GM18873 (cell line): Measurements from ENCODE around the gene TJP2.

ENCODE experiments used
- ATAC-seq: cut with Tn5 transposase; IDR thresholded peaks from one replicate; pipeline ENCODE4 v1.9.1; 2021; ENCODE audit warnings: mild to moderate bottlenecking, moderate library complexity, moderate number of reproducible peaks; ENCODE audit not compliant: unreplicated experiment, low FRiP score

TJP2 gene

DNA sequence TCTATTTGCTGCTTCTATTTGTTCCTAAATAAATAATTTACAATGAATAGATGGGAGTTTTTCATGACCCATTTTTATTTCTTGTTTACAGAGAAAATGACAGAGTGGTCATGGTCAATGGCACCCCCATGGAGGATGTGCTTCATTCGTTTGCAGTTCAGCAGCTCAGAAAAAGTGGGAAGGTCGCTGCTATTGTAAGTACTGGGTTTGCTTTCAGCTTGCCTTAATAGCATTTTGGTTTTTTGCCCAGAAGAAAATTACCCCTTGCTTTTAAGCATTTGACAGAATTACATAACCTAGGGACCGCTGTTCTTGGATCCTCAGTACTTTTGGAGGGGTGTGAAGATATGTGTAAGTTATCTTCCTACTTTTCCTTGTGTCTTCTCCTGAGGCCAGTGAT, 44.1 kb downstream of the TJP2 start:
- no peak for ATAC-seq

- ATAC-seq = no peak
These were observed 47.0 kb downstream of the TJP2 start for GRCh38 chr9:69221036-69221435.

DNA sequence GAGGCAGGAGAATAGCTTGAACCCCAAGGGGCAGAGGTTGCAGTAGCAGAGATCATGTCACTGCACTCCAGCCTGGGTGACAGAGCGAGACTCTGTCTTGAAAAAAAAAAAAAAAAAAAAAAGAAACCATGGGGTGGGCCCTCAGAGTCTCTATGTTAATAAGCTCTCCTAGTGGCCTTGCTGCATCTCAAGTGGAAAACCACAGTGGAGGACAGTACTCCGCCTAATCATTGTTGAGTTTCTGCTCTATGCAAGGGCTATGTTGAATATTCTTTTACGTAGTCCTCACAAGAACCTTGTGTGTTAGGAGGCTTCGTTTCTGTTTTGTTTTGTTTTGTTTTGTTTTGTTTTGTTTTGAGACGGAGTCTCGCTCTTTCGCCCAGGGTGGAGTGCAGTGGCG, 48.9 kb downstream of the TJP2 start:
- no peak for ATAC-seq

GRCh38 chr9:69223605-69224004, 49.5 kb downstream of the TJP2 start:
- ATAC-seq = no peak

- no peak for ATAC-seq
These were observed 55.3 kb downstream of the TJP2 start for GRCh38 chr9:69229367-69229766.

GRCh38 chr9:69232135-69232534, 58.1 kb downstream of the TJP2 start:
- ATAC-seq = no peak

DNA sequence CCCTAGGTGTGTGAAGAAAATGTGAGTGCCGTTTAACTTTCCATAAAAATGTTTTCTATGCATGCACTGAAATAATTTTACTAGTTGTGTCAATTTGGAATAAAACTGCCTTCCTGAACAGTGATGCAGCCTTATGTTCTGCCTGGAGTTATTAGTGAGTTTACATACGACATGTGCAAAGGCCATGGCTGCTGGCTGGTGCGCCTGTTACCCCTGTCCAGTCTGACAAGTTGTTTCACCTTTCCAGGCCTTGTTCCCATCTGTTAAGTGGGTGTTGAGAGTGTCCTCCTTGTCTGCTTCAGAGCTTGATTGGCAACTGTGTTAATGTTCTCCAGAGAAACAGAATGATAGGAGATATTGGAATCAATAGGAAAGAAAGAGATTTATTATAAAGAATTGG, 60.6 kb downstream of the TJP2 start:
- ATAC-seq = no peak

- no peak for ATAC-seq
These were observed 62.1 kb downstream of the TJP2 start for GRCh38 chr9:69236188-69236587.

DNA sequence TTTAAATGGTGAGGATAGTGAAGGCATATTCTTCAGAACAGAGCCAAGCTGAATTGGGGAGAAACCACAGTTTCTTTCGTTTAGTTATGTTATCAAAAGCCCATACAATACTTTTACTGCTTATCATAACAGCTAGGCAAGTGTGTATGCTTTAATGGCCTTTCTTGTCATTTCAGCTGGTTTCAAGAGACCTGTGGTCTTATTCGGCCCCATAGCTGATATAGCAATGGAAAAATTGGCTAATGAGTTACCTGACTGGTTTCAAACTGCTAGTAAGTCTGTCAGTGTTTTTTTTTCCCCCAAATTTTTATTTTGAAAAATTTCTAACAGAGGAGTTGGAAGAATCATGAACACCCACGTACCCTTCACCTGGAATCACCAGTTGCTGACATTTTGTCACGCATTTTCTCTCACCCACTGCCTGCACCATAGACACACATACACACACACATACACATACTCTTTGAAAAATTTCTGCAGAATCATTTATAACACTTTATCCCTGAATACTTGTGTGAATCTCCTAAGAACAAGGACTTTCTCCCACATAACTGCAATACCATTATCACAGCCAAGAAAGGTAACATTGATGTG, 63.7 kb downstream of the TJP2 start:
- no peak for ATAC-seq

GRCh38 chr9:69243116-69243515, 69.0 kb downstream of the TJP2 start:
- ATAC-seq = no peak

- ATAC-seq = no peak
These were observed 72.6 kb downstream of the TJP2 start for GRCh38 chr9:69246629-69247028.

GRCh38 chr9:69248005-69248404, 73.9 kb downstream of the TJP2 start:
- no peak for ATAC-seq

- no peak for ATAC-seq
These were observed 75.3 kb downstream of the TJP2 start for GRCh38 chr9:69249337-69249736.

DNA sequence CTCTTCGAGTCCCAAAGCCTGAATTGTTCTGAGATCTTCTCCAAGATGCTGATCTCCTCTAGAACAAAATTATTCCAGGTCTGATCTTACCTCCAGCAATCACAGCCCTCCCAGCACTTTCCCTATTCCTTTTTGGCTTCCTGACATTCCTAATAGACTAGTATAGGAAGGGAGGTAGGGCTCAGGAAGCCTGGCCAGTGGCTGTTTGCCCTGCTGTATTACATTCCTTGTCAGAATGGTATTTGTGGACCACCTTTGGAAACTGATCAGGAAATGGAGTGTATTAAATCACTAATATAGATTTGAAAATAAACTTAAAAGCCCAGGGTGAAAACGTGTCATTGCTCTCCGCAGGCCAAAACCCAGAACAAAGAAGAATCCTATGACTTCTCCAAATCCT, 76.6 kb downstream of the TJP2 start:
- no peak for ATAC-seq

GRCh38 chr9:69252436-69252835, 78.4 kb downstream of the TJP2 start:
- ATAC-seq = no peak

DNA sequence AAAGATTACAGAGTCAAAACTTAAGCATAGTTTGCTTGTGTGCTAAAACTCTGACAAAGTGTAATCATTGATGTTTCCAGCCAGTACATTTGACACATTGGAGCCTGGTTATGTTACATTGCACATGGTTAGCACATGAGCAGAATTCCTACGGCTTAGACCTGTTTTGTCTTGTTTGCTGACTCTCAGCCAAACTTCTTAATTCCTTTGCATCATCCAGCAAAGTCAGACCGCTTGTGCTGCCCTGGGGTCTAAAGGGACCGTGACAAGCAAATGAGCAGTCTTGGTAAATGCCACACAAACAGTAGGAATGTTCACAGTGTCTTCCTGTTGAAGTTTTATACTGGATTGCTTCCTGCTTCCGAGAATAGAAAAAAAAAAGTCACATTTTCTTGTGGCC, 79.0 kb downstream of the TJP2 start:
- no peak for ATAC-seq

DNA sequence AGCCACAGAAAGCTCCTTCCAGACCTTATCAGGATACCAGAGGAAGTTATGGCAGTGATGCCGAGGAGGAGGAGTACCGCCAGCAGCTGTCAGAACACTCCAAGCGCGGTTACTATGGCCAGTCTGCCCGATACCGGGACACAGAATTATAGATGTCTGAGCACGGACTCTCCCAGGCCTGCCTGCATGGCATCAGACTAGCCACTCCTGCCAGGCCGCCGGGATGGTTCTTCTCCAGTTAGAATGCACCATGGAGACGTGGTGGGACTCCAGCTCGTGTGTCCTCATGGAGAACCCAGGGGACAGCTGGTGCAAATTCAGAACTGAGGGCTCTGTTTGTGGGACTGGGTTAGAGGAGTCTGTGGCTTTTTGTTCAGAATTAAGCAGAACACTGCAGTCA, 80.1 kb downstream of the TJP2 start:
- no peak for ATAC-seq

GRCh38 chr9:69255591-69255990, 81.5 kb downstream of the TJP2 start:
- ATAC-seq = no peak

DNA sequence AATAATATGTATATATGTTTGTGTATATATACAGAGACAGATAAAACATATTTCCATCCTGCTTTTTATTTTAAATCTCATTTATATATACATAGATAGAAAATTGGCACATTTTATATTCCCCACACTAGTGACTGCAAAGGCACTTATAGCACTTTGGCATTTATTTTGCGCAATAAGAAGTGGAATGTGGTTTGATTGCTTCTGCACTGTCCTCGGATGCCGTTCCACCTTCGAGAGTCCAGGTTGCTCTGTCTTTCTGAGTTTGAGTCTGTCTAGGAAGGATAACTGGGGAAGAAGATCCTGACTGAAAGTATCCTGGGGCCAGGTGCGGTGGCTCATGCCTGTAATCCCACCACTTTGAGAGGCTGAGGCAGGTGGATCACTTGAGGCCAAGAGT, 84.5 kb downstream of the TJP2 start:
- ATAC-seq = no peak

DNA sequence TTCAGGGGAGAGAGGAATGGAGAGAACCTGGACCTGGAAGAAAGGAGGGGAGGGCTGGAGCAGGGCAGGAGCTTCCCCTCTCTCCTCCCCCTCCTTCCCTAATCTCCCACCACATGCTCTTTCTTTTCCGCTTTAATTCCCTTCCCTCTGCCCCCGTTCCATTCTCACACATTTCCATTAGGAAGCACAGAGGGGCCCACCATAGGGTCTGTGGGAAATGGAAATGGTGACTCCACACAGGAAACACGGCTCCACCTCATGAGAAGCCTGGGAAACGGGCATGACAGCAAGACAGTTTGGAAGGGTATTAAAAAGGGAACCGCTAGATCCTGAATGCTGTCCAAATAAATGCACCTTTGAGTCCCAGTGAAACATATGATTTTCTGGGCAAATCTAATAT, 86.1 kb downstream of the TJP2 start:
- ATAC-seq = no peak

GRCh38 chr9:69261636-69262035, 87.6 kb downstream of the TJP2 start:
- no peak for ATAC-seq

DNA sequence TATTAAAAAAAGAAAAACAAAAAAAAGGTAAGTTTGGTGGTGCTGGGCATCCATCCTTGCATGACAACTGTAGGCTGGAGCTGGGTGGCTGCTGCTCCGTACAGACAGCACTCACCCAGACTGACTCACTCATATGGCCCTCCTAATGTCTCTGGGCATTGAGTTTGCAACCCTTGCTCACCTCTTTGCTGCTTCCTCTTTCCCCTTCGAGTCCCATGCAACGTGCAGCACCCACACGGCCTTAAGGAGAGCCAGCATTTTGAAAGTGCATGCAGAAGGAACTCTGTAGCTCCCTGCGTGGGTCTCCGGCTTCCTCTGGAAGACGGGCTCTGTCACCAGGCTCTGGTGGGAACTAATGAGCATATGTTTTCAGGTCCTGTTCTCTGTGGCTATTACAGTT, 90.4 kb downstream of the TJP2 start:
- ATAC-seq = no peak

DNA sequence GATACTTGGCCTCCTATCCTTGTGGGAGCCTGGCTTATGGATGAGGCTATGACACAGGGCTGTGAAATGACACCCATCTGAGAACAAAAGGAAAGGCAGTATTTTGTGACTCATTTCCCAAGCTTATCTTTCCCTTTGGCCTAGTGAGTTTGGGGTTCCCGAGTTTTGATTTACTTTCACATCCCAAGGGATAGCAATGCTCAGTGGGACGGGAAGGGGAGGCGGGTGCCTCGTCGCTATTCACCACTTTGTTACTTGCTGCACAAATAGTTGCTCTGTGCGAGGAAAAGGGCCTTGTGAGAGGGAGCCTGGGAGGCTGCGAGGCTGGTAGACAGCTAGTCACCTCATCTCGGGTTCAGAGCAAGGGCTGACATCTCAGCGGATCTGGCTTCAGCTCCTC, 91.8 kb downstream of the TJP2 start:
- no peak for ATAC-seq
